ENCODE measurements around the gene WDR18. TPM values are rescaled to one million over a fixed set of nuclear protein-coding genes. Genes with fewer than 3 reads are reported as not detected.

WDR18 gene
- total RNA-seq, 1 experiment from 2014 or later, result 94.7 TPM

DNA sequence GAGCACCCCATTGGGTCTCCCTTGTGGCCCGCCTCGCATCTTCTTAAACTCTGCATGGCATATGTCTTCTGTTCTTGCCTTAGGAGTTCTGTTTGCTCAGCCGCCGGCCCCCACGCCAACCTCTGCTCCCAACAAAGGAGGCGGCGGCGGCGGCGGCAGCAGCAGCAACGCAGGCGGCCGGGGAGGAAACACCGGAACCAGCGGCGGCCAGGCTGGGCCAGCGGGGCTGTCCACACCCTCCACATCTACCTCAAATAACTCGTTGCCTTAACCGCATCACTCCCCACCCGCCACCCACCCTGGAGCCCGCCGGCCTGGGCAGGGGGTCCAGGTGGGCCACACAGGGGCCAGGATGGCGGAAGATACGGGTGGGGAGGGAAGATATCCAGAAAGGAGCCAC, 12.3 kb upstream of the WDR18 start:
- no peak overlapping the region for H3K14ac ChIP-seq (ENCODE audit: insufficient read depth, low read length)
- H3T11ph ChIP-seq (ENCODE audit: low read length), result no peak overlapping the region
- TF ChIP-seq, protein P1, sequence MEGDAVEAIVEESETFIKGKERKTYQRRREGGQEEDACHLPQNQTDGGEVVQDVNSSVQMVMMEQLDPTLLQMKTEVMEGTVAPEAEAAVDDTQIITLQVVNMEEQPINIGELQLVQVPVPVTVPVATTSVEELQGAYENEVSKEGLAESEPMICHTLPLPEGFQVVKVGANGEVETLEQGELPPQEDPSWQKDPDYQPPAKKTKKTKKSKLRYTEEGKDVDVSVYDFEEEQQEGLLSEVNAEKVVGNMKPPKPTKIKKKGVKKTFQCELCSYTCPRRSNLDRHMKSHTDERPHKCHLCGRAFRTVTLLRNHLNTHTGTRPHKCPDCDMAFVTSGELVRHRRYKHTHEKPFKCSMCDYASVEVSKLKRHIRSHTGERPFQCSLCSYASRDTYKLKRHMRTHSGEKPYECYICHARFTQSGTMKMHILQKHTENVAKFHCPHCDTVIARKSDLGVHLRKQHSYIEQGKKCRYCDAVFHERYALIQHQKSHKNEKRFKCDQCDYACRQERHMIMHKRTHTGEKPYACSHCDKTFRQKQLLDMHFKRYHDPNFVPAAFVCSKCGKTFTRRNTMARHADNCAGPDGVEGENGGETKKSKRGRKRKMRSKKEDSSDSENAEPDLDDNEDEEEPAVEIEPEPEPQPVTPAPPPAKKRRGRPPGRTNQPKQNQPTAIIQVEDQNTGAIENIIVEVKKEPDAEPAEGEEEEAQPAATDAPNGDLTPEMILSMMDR (conservative IDR thresholded peaks at IDR 0.05), result no peak
- H3K9ac ChIP-seq (ENCODE audit: extremely low read depth, insufficient read length, low read length), result no peak overlapping the region
- no peaks in the 10 kb centered on the region for H3K27me3 ChIP-seq (ENCODE audit: insufficient read depth, low read length)
- no peak overlapping the region for H3K27ac ChIP-seq (ENCODE audit: insufficient read length, low read depth, low read length)
- no peak overlapping the region for H3K18ac ChIP-seq (ENCODE audit: insufficient read length, low read depth, low read length)
- H3K4ac ChIP-seq (ENCODE audit: low read depth, low read length), result no peak overlapping the region
- H3K36me3 Mint-ChIP-seq (ENCODE audit: insufficient read depth in 1 of 3, low read depth in 3 of 3), result peaks cover 39 to 47% (median 47%) of the 10 kb centered on the region in 3 experiments
- H3K56ac ChIP-seq (ENCODE audit: insufficient read length, low read depth, low read length), result no peak overlapping the region
- H3K4me1 Mint-ChIP-seq, result peaks cover 0 to 12% of the 10 kb centered on the region in 2 experiments; a peak in 1 of 4 replicates
- H2BK12ac ChIP-seq (ENCODE audit: insufficient read length, low read depth, low read length), result no peak overlapping the region
- no peak overlapping the region for H3K4me2 ChIP-seq (ENCODE audit: insufficient read depth, insufficient read length, low read length)
- H3K27ac Mint-ChIP-seq, result no peak overlapping the region
- H4K5ac ChIP-seq (ENCODE audit: insufficient read length, low read depth, low read length), result no peak overlapping the region
- H3K79me1 ChIP-seq (ENCODE audit: insufficient read depth, low read depth, low read length, poor library complexity, severe bottlenecking), result no peaks in the 10 kb centered on the region
- H4K8ac ChIP-seq (replicated peaks; ENCODE audit: insufficient read length, low read depth, low read length), result no peak overlapping the region
- H4K20me1 ChIP-seq (ENCODE audit: control insufficient read depth, insufficient read depth, insufficient read length), result peaks cover 2% of the 10 kb centered on the region
- no peak overlapping the region for H3K23ac ChIP-seq (ENCODE audit: insufficient read length, low read depth, low read length)
- DNase-seq, result no peak
- H2AFZ ChIP-seq (ENCODE audit: low read length), result no peak overlapping the region
- peaks cover 9 to 17% of the 10 kb centered on the region in 2 experiments for H3K9me3 Mint-ChIP-seq
- H2BK120ac ChIP-seq (ENCODE audit: low read depth, low read length, poor library complexity, severe bottlenecking), result no peak overlapping the region
- no CpG with 5 or more reads among the region's 24 CpGs for WGBS (ENCODE audit: extremely low coverage, insufficient read length, low lambda C conversion rate)
- H4K91ac ChIP-seq (ENCODE audit: insufficient read length, low read depth, low read length), result no peak overlapping the region
- no peak overlapping the region for H3K4me3 Mint-ChIP-seq
- no peak overlapping the region for H2AK5ac ChIP-seq (ENCODE audit: insufficient read length, low read length)
- no peaks in the 10 kb centered on the region for H3K4me1 ChIP-seq (ENCODE audit: insufficient read depth, low read length)
- H3K27me3 Mint-ChIP-seq (ENCODE audit: low read depth), result no peaks in the 10 kb centered on the region
- H2BK5ac ChIP-seq (ENCODE audit: insufficient read length, low read length), result no peak overlapping the region
- no peak overlapping the region for H2BK15ac ChIP-seq (ENCODE audit: low read depth, low read length)
- H3K79me2 ChIP-seq (ENCODE audit: insufficient read depth, low read length), result no peaks in the 10 kb centered on the region
- no peaks in the 10 kb centered on the region for H3K23me2 ChIP-seq (ENCODE audit: insufficient read length, low read depth, low read length, poor library complexity, severe bottlenecking)
- peaks cover 7% of the 10 kb centered on the region for H3K9me3 ChIP-seq (ENCODE audit: control insufficient read depth, low read depth, low read length)
- no peak overlapping the region for H2BK20ac ChIP-seq (ENCODE audit: low read depth, low read length, poor library complexity, severe bottlenecking)

Data from H9 (cell line).